AG04450 (cell line): Measurements from ENCODE around the gene CGB1. TPM values are rescaled to one million over a fixed set of nuclear protein-coding genes. Genes with fewer than 3 reads are reported as not detected.

Experiments
- CTCF ChIA-PET: fragments of 300-600, 350-600 bp; formaldehyde crosslinking; extraction: SDS; loops from one replicate; lab custom pipeline; 2022; ENCODE audit warnings: antibody characterized with exemption, inconsistent platforms; lab: Charles Lee
- POLR2A ChIA-PET: fragments of 350-600 bp; formaldehyde crosslinking; extraction: SDS; loops from one replicate; lab custom pipeline; 2021; ENCODE audit warnings: antibody characterized with exemption, inconsistent platforms; lab: Yijun Ruan, JAX
- DNase-seq: peaks from one replicate; pipeline ENCODE4 v3.0.0-alpha.2; 2011; ENCODE audit warnings: low read depth, low spot score
- H3K27ac ChIP-seq: one replicate; pipeline ENCODE4 v1.5.1; 2012; ENCODE audit warnings: low read depth, low read length, control low read depth
- H3K27me3 ChIP-seq: one replicate; pipeline ENCODE4 v1.6.0; 2012; ENCODE audit warnings: low read length; ENCODE audit not compliant: control insufficient read depth, insufficient read depth
- H3K4me3 ChIP-seq: 2 replicates; pipeline ENCODE4 v1.5.1; 2011; ENCODE audit warnings: mild to moderate bottlenecking, low read depth, low read length, control low read depth
- H3K9me3 ChIP-seq: 2 replicates; pipeline ENCODE4 v1.5.1; 2012; ENCODE audit warnings: low read length; ENCODE audit not compliant: control insufficient read depth, insufficient read depth
- polyA plus RNA-seq: library from polyadenylated mRNA; depleted of rRNA; stranded (reverse); fragments of >200 nt; gene quantifications from 2 replicates; pipeline ENCODE4 v1.2.3, GENCODE V29; 2011
- TF ChIP-seq, protein P1 (sequence below): IDR thresholded peaks from 2 replicates; pipeline ENCODE4 v1.5.1; 2011; ENCODE audit warnings: low read depth, low read length, control low read depth, inconsistent platforms

CGB1 gene
- polyA plus RNA-seq, 1 experiment, result not detected

DNA sequence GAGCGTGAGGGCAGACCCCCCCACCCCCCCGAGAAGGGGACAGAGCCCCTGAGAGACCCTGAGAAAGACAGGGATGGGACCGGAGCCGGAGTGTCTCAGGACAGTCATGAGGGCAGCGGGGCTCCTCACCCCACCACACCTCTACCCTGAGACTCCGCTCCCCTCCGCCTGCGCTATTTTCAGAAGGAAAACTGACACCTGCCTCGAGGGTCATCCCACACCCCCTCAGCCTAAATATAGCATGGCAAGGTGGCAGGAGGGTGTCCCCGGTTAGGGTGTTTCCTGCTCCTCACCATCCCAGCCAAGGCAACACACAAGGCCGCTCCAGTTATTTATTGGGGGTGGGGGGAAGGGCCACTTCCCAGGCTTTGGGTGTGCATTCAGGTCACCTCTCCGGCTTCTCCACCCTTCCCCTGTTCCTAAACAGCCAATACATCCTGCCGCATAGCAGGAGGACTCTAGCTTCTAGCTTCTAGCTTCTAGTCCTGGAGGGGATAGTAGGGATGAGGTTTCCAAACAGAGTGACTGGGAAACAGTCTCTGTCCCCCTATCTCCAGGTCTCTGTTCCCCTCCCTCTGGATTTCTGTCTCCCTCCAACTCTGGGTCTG lies 29.3 kb upstream of the CGB1 start:
- CTCF ChIA-PET, result interaction anchor here (1.7 kb wide), 1 partner anchor 32 kb away, joined by 15 read pairs; no protein-coding TSS in a partner anchor
- TF ChIP-seq, protein P1, sequence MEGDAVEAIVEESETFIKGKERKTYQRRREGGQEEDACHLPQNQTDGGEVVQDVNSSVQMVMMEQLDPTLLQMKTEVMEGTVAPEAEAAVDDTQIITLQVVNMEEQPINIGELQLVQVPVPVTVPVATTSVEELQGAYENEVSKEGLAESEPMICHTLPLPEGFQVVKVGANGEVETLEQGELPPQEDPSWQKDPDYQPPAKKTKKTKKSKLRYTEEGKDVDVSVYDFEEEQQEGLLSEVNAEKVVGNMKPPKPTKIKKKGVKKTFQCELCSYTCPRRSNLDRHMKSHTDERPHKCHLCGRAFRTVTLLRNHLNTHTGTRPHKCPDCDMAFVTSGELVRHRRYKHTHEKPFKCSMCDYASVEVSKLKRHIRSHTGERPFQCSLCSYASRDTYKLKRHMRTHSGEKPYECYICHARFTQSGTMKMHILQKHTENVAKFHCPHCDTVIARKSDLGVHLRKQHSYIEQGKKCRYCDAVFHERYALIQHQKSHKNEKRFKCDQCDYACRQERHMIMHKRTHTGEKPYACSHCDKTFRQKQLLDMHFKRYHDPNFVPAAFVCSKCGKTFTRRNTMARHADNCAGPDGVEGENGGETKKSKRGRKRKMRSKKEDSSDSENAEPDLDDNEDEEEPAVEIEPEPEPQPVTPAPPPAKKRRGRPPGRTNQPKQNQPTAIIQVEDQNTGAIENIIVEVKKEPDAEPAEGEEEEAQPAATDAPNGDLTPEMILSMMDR, result no peak
- POLR2A ChIA-PET, result interaction anchor here (0.7 kb wide), 1 partner anchor 102 kb away, joined by 4 read pairs; no protein-coding TSS in a partner anchor

DNA sequence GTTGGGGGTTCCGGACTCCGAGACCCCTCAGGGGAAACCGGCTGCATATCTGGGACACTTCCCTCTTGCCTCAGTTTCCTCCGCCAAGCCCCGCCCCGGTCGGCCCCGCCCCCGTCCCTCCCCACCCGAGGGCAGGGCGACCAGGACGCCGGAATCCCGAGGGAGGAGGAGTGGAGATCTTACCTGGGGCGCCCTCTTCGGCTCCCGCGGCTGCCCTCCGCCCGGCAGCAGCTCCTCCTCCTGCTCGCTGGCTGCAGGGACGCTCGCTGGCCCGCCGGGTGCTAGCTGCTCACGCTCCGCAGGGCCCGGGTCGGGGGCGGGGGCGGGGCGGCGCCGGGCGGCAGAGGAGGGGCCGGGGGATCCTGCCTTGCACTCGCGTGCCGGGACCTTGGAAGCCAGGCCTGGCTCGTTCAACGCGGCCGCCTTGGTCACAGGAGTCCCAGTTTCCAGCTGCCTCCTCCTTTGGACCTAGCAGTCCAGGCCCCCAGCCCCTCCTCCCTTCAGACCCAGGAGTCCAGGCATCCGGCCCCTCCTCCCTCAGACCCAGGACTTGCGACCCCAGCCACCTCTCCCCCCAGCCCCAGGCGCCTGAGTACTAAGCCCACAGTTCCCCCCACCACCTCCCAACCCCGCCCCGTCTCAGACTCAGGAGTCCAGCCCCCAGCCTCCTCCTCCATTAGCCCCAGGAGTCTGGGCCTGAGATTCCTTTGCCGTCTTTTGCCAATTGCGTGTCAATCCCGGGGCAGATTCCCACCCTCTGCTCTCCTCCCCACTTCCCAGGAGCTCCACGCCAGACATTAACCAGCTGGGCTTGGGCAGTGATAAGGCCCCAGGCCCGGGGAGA lies 28.3 kb upstream of the CGB1 start, which contains the start of gene NTF4:
TSS of gene NTF4 (minus strand) at position 51 of the 844 bp plus-strand sequence. CDS start 2,821 bp downstream, outside the sequence.
- Histone ChIP-seq H3K27me3 (peaks cover 26% of the 10 kb centered on the region), H3K27ac (no peak within 1 kb of the TSS), H3K9me3 (peaks cover 5% of the 10 kb centered on the region), H3K4me3 (peak within 1 kb of the TSS; percentile 45)
- CTCF ChIA-PET, result interaction anchor here (1.7 kb wide), 1 partner anchor 33 kb away, joined by 15 read pairs; no protein-coding TSS in a partner anchor
- no peak for DNase-seq
- POLR2A ChIA-PET, result interaction anchor here (0.5 to 0.7 kb wide), 3 partner anchors 9 to 101 kb away, joined by 3 to 4 read pairs (median 3); no protein-coding TSS in a partner anchor
- TF ChIP-seq, protein P1, result no peak

More for the DNA sequence above, 29.3 kb upstream of the CGB1 start:
- no peak overlapping the region for H3K27ac ChIP-seq
- peaks cover 29% of the 10 kb centered on the region for H3K27me3 ChIP-seq
- H3K4me3 ChIP-seq, result no peak overlapping the region
- no peak for DNase-seq
- H3K9me3 ChIP-seq, result peaks cover 15% of the 10 kb centered on the region

DNA sequence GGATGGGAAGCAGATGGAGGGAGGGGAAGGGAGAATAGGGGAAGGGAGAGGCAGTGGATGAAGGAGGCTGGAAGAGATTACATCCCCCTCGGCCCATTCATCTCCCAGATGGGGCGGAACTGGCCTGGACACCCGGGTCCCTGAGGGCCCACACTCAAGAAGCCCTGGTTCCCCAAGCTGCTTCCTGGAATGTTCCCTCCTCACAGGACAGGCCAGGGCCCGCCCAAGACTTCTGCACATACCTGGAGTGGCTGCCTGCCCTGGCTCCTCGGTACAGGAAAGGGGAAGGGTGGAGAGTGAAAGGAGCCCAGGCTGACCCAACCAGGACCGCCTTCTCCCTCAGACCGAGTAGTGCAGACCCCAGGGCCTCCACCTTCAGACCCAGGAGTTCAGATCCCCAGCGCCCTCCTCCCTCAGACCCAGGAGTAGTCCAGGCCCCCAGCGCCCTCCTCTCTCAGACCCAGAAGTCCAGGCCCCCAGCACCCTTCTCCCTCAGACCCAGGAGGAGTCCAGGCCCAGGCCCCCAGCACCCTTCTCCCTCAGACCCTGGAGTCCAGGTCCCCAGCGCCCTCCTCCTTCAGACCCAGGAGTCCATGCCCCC lies 27.4 kb upstream of the CGB1 start:
- Histone ChIP-seq H3K27ac (no peak overlapping the region), H3K4me3 (peak overlapping the region; percentile 45), H3K27me3 (peaks cover 26% of the 10 kb centered on the region), H3K9me3 (peaks cover 3% of the 10 kb centered on the region; the same call in 1 of the 2 replicates)
- no peak for DNase-seq
- POLR2A ChIA-PET, result interaction anchor here (0.6 kb wide), 1 partner anchor 8 kb away, joined by 3 read pairs; no protein-coding TSS in a partner anchor
- TF ChIP-seq, protein P1, result no peak
- CTCF ChIA-PET, result interaction anchor here (1.7 kb wide), 1 partner anchor 34 kb away, joined by 15 read pairs; no protein-coding TSS in a partner anchor

DNA sequence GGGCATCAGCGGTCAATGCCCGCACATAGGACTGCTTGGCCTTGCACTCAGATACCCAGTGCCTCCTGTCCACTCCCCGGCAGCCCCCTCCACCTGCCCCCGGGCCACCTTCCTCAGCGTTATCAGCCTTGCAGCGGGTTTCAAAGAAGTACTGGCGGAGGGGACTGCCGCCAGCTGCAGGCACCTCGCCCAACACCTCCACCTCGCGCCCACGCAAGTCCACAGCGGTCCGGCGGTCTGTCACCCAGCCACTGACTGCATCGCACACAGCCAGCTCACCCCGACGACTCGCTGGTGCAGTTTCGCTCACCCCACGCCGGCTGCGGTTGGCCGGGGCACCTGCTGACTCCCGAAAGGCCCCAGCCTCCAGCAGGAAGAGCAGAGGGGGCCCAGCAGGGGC lies 24.8 kb upstream of the CGB1 start:
- Histone ChIP-seq H3K27ac (no peak overlapping the region), H3K9me3 (no peaks in the 10 kb centered on the region; the same call in 1 of the 2 replicates), H3K27me3 (peaks cover 20% of the 10 kb centered on the region), H3K4me3 (no peak overlapping the region)
- POLR2A ChIA-PET, result no interaction called here
- TF ChIP-seq, protein P1, result no peak
- CTCF ChIA-PET, result no interaction called here
- no peak for DNase-seq
